Measurements from ENCODE around the gene DNAJB13. TPM values are rescaled to one million over a fixed set of nuclear protein-coding genes. Genes with fewer than 3 reads are reported as not detected.

DNAJB13 gene
- total and polyA plus RNA-seq, 2 of the 13 experiments (the other 11 are each of a cell fraction or from before 2014, with no cell fraction given): 2.3 TPM; not detected in 1

DNA sequence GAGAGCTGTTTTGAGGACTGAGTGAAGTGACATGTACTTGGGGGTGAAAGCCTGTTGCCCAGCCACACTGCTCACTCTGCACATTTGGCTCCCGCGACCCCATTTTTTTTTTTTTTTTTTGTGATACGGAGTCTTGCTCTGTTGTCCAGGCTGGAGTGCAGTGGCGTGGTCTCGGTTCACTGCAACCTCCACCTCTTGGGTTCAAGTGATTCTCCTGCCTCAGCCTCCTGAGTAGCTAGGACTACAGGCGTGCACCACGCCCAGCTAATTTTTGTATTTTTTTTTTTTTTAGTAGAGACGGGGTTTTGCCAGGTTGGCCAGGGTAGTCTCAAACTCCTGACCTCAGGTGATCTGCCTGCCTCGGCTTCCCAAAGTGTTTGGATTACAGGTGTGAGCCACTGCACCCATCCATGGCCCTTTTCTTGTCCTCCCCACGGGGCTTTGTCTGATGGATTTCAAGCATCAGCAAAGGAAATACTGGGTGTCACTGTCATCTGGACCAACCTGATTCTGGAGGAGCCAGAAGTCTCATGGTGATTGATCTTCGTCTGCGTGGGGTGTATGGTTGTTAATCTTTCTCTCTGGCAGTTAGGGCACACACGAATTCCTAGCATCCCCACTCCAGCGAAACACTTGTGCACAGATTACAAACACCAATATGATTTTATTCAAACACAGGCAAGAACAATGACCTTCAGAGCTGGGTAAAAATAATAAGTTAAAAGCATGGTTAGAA, 61.4 kb downstream of the DNAJB13 start:
- no peak overlapping the region for H3K9ac ChIP-seq (ENCODE audit: insufficient read depth, low read depth, low read length)
- peaks cover 25% of the 10 kb centered on the region for H3K4me1 ChIP-seq (ENCODE audit: insufficient read depth, low read length)
- CTCF ChIA-PET (ENCODE audit: low intra/inter-chr PET ratio, low total read pairs): no interaction called here
- H3K27me3 ChIP-seq (ENCODE audit: control insufficient read depth in 1 of 2, insufficient read depth in 2 of 2, low read length in 2 of 2): no peaks in the 10 kb centered on the region
- intact Hi-C loops (cut with micrococcal nuclease; ENCODE audit: unreplicated experiment): no loop called here
- H3K79me2 ChIP-seq (ENCODE audit: insufficient read depth, low read length): no peaks in the 10 kb centered on the region
- no peaks in the 10 kb centered on the region for H3K9me3 ChIP-seq (ENCODE audit: low read length)
- no peak for TF ChIP-seq ISL2 (CRISPR knock-in tag; IDR thresholded peaks at IDR 0.05)
- no peak for TF ChIP-seq KAT8 (CRISPR knock-in tag; IDR thresholded peaks at IDR 0.05)
- TF ChIP-seq XBP1 (CRISPR knock-in tag; IDR thresholded peaks at IDR 0.05): no peak
- TF ChIP-seq AGO1 (IDR thresholded peaks at IDR 0.05; ENCODE audit: low read depth, low read length, poor library complexity, severe bottlenecking): no peak
- no peak for TF ChIP-seq ARID2 (CRISPR knock-in tag; IDR thresholded peaks at IDR 0.05; ENCODE audit: borderline replicate concordance)
- no peak for TF ChIP-seq ARNTL (CRISPR knock-in tag; IDR thresholded peaks at IDR 0.05)
- no peak for TF ChIP-seq HMG20B (CRISPR knock-in tag; conservative IDR thresholded peaks at IDR 0.05)
- no peaks in the 10 kb centered on the region for H4K20me1 ChIP-seq (ENCODE audit: insufficient read depth, low read length)
- in situ Hi-C loops (cut with HindIII; ENCODE audit: extremely low pct_ligation_motif_present, low pct_unique_long_range_greater_than_20kb): no loop called here
- BruUV-seq (replicated peaks): no TSS peak
- FAIRE-seq: no peak
- no peak overlapping the region for H2AFZ ChIP-seq (ENCODE audit: low read length)
- no peak overlapping the region for H3K27ac ChIP-seq (ENCODE audit: extremely low read length, insufficient read depth, low read length)
- no peak for ATAC-seq
- WGBS (ENCODE audit: low lambda C conversion rate): 96% methylated on average over 14 of the region's 14 CpGs
- POLR2A ChIA-PET: no interaction called here
- DNase-seq (ENCODE audit: low spot score): no peak
- no peaks in the 10 kb centered on the region; a peak in 1 of 5 replicates for H3K36me3 ChIP-seq (replicated peaks in 1 of 2; ENCODE audit: control insufficient read depth in 1 of 2, insufficient read depth in 2 of 2, low read length in 2 of 2)
- no peak overlapping the region for H3K4me3 ChIP-seq (replicated peaks in 1 of 3; ENCODE audit: insufficient read depth in 1 of 3, low read depth in 2 of 3, low read length in 3 of 3)
- H3K4me2 ChIP-seq (ENCODE audit: low read depth, low read length): no peak overlapping the region

DNA sequence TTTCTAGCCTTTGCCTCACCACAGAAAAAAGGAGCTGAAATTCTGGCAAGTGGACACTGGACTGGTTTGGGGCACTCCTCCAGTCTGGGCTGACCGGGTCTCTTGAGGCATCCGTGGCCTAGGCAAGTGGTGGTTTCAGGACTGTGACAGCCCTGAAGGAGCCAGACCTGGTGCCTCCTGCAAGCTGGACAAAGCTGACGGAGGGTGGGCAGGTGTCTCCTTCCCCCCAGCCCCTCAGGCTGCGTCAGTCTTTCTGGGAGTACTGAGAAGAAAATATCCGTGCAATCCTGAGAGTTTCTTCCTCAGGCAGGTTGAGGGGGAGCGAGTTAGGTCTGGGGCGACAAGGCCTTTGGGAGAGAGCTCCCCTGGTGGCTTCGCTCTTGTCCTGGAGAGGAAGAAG, 62.3 kb downstream of the DNAJB13 start:
- H3K27ac ChIP-seq (ENCODE audit: extremely low read length, insufficient read depth, low read length): no peak overlapping the region
- H3K4me2 ChIP-seq (ENCODE audit: low read depth, low read length): no peak overlapping the region
- DNase-seq (ENCODE audit: low spot score) (no peak), FAIRE-seq (no peak), ATAC-seq (no peak)
- whole genome bisulfite sequencing (ENCODE audit: low lambda C conversion rate): 96% methylated on average over 5 of the region's 8 CpGs
- BruUV-seq (replicated peaks): no TSS peak
- intact Hi-C loops (cut with micrococcal nuclease; ENCODE audit: unreplicated experiment) (no loop called here), in situ Hi-C loops (cut with HindIII; ENCODE audit: extremely low pct_ligation_motif_present, low pct_unique_long_range_greater_than_20kb) (no loop called here)
- no peaks in the 10 kb centered on the region for H3K27me3 ChIP-seq (ENCODE audit: control insufficient read depth in 1 of 2, insufficient read depth in 2 of 2, low read length in 2 of 2)
- no peak overlapping the region for H3K4me3 ChIP-seq (replicated peaks in 1 of 3; ENCODE audit: insufficient read depth in 1 of 3, low read depth in 2 of 3, low read length in 3 of 3)
- ChIA-PET POLR2A (no interaction called here), CTCF (ENCODE audit: low intra/inter-chr PET ratio, low total read pairs) (no interaction called here)
- H3K4me1 ChIP-seq (ENCODE audit: insufficient read depth, low read length): peaks cover 26% of the 10 kb centered on the region
- no peaks in the 10 kb centered on the region; a peak in 1 of 5 replicates for H3K36me3 ChIP-seq (replicated peaks in 1 of 2; ENCODE audit: control insufficient read depth in 1 of 2, insufficient read depth in 2 of 2, low read length in 2 of 2)
- no peaks in the 10 kb centered on the region for H3K9me3 ChIP-seq (ENCODE audit: low read length)
- TF ChIP-seq ZSCAN12 (CRISPR knock-in tag; IDR thresholded peaks at IDR 0.05) (no peak), ZNF674 (CRISPR knock-in tag; IDR thresholded peaks at IDR 0.05; ENCODE audit: low read depth) (no peak), NFYC (CRISPR knock-in tag; IDR thresholded peaks at IDR 0.05) (no peak), SP140L (CRISPR knock-in tag; IDR thresholded peaks at IDR 0.05; ENCODE audit: borderline replicate concordance) (no peak), ZNF441 (CRISPR knock-in tag; IDR thresholded peaks at IDR 0.05; ENCODE audit: borderline replicate concordance) (no peak), ZNF510 (CRISPR knock-in tag; IDR thresholded peaks at IDR 0.05; ENCODE audit: low read depth) (no peak), ZNF17 (CRISPR knock-in tag; IDR thresholded peaks at IDR 0.05) (no peak), BCL6 (CRISPR knock-in tag; IDR thresholded peaks at IDR 0.05) (no peak), KDM3A (CRISPR knock-in tag; IDR thresholded peaks at IDR 0.05; ENCODE audit: low read depth) (no peak), ZFP1 (CRISPR knock-in tag; IDR thresholded peaks at IDR 0.05) (no peak), TGIF2 (CRISPR knock-in tag; IDR thresholded peaks at IDR 0.05) (no peak), ZNF460 (CRISPR knock-in tag; IDR thresholded peaks at IDR 0.05; ENCODE audit: borderline replicate concordance) (no peak), ZNF773 (CRISPR knock-in tag; IDR thresholded peaks at IDR 0.05; ENCODE audit: borderline replicate concordance) (no peak)
- TF ChIP-seq, protein P1, sequence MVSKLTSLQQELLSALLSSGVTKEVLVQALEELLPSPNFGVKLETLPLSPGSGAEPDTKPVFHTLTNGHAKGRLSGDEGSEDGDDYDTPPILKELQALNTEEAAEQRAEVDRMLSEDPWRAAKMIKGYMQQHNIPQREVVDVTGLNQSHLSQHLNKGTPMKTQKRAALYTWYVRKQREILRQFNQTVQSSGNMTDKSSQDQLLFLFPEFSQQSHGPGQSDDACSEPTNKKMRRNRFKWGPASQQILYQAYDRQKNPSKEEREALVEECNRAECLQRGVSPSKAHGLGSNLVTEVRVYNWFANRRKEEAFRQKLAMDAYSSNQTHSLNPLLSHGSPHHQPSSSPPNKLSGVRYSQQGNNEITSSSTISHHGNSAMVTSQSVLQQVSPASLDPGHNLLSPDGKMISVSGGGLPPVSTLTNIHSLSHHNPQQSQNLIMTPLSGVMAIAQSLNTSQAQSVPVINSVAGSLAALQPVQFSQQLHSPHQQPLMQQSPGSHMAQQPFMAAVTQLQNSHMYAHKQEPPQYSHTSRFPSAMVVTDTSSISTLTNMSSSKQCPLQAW (CRISPR knock-in tag; IDR thresholded peaks at IDR 0.05): no peak
- H3K9ac ChIP-seq (ENCODE audit: insufficient read depth, low read depth, low read length): no peak overlapping the region
- H4K20me1 ChIP-seq (ENCODE audit: insufficient read depth, low read length): no peaks in the 10 kb centered on the region
- H2AFZ ChIP-seq (ENCODE audit: low read length): no peak overlapping the region
- H3K79me2 ChIP-seq (ENCODE audit: insufficient read depth, low read length): no peaks in the 10 kb centered on the region

Measured in HepG2 (cell line).